LHCN-M2 (cell line): ENCODE results near the gene VCL. TPM values are rescaled to one million over a fixed set of nuclear protein-coding genes. Genes with fewer than 3 reads are reported as not detected.
A peak's percentile ranks its signal among the peaks of the same experiment; 100 is the strongest.
"Not testable (repeated sequence)": the region's sequence is repeated elsewhere in the genome, so short reads cannot be mapped to it uniquely, and the experiment has no call there.

Experiments used
- DNase-seq: peaks from one replicate; pipeline ENCODE4 v3.0.0-alpha.2; 2012; ENCODE audit warnings: low read depth
- total RNA-seq: library from RNA; depleted of rRNA; stranded (reverse); fragments of >200 nt; gene quantifications from 2 replicates; pipeline ENCODE4 v1.2.3, GENCODE V29; 2014

Gene VCL
- total RNA-seq, 1 experiment from 2014 or later, result 163 TPM

DNA sequence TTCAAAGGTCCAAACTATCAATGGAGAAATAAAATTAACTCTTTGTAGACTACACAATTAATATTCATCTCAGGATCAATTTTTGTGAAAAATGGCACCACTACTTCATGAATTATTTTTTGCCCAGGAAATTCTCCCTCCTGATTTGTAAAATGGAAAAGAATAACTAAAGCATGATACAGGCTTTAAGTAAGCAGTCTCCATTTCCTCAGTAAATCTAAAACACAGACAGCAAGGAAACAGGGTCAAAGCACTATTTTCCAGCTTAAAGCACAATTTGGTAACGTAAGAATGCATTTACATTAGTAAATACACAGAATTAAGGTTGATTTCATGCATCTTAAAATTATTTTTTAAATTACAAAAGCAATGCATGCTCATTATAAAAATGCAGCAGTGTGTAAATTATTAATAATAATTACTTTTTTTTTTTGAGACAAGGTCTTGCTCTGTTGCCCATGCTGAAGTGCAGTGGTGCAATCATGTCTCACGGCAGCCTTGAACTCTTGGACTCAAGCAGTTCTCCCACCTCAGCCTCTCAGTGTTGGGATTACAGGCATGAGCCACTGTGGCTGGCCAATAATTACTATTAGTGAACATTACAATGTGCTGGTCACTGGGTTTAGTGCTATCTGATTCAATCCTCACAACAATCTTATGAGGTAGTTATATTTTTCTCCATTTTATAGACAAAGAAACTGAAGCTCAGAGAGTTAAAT lies 26.1 kb upstream of the VCL start:
- no peak for DNase-seq

DNA sequence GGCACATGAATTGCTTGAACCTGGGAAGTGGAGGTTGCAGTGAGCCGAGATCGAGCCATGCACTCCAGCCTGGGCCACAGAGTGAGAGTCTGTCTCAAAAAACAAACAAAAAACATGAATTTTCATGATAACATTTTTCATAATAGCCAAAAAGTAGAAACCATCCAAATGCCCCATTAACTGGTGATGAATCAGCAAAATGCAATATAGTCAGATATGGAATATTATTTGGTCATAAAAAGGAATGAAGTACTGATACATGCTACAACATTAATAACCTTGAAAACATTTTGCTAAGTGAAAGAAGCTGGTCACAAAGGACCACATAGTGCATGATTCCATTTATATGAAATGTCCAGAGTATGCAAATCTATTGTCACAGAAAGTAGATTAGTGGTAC lies 24.5 kb upstream of the VCL start:
- no peak for DNase-seq

DNA sequence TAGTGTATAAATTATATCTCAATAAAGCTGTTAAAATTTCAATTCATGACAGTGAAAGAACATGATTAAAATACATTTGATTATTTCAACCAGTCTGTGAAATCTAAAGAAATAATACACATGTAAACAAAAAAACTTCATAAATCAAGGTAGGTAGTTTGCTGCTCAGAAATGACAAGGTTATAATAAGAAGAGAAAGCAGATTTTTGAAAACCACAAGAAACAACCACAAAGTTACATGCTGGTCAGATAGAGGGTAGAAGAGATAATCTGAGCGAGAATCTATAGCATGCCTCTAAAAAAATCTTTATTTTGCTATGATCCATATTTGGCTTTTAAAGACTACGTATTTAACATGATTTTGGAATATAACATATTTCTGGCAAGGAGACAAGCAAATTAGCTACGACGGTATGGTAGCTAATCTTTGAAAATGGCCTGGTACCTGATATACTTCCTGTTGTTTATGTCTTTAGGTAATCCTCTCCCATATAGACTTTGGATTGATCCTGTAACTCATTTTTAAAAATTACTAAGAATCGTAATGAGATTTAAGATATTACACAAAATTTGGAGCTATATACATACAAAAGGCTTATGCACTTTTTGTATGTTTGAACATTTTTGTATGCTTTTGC lies 23.5 kb upstream of the VCL start:
- no peak for DNase-seq

DNA sequence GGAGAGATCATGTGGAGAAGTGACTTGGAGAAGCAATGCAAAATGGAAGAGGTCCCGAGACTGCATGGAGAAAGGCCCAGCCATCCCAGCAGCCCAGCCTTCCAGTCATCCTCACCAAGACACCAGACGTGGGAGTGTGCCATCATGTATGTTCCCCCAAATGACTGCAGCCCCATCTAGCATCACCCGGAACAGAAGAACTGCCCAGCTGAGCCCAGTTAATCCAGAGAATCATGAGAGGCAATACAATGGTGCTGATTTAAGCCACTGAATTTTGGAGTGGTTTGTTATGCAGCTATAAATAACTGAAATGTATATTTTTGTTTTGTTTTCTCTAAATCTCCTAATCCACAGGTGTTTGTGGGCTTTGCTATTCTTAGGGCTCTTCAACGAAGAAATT lies 22.5 kb upstream of the VCL start:
- DNase-seq, result no peak

DNA sequence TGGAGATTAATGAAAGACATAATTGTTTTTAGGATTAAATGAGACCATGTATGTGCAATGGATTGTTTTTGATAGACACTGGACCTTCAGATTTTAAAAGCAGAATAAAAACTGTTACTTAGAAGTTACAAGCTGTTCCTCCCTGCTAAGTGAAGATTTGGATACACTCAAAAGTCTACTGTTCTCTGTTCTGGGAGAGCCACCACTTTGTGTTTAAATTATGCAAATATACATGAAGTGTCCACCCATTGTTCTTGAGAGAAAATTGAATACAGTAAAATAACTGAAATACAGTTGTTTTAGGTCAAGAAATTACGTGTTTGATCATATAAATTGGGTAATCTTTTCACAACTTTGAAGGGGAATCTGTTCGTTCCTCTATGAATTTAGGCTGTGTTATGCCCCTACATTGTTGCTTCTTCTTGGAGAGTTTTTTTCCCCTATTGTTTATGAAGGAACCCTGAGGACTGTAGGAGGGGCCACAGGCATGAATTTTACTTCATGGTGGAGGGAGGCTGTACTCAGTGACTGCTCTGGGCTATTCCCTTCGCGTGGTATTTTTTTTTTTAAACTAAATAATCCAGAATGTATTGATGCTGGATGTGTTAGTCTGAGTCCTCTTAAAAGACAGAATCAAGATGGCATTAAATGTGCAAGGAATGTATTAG lies 18.6 kb upstream of the VCL start:
- no peak for DNase-seq

GRCh38 chr10:73979809-73980433 lies 18.0 kb upstream of the VCL start:
- no peak for DNase-seq

DNA sequence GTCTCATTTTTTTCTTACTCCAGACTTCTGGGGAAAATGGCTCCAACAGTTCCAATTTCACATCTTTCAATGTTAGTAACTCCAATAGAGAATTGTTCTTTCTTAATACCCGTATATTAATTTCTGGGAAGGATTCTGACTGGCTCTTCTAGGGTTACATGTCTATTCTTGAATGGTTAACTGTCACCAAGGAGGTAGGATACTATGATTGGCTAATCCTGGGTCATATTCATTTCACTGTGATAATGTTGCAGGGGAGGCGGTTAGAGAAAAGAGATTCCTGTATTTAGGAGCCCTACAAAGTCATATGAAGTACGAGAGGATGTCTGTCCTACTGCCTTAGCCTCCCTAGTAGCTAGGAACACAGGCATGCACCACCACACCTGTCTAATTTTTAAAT lies 16.1 kb upstream of the VCL start:
- DNase-seq, result no peak

DNA sequence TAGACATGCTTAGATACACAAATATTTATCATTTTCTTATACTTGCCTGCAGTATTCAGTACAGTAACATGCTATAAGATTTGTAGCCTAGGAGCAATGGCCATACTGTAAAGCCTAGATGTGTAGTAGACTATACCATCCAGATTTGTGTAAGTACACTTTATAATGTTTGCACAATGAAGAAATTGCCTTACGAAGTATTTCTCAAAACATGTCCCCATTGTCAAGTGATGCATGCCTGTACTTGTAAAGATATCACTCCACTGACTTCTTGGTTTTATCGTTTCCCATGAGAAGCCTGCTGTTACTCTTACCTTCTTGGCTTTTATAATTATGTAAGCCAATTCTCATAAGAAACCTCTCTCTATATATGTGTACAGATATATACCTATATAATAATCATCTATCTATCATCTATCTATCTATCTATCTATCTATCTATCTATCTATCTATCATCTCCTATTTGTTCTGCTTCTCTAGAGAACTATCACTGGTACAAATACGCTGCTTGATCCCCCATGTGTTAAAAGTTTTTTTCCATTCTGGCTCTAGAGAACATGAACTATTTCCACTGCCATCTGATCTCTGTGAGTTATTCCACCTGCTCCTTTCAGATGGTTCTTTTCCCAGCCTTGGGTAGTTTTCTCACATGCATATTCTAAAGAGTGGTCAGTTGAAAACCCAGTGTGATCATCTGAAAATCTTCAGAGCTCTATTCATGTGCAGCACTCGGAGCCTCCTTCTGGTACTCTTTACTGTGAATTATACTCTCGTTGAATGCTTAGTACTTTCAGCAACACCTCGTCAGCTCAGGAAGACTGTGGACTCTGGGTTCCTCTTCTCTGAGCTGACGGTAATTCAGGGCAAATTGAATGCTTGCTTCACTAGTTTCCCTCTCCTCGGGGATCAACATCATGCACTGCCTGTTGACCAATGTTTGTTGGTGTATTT lies 14.5 kb upstream of the VCL start:
- no peak for DNase-seq

DNA sequence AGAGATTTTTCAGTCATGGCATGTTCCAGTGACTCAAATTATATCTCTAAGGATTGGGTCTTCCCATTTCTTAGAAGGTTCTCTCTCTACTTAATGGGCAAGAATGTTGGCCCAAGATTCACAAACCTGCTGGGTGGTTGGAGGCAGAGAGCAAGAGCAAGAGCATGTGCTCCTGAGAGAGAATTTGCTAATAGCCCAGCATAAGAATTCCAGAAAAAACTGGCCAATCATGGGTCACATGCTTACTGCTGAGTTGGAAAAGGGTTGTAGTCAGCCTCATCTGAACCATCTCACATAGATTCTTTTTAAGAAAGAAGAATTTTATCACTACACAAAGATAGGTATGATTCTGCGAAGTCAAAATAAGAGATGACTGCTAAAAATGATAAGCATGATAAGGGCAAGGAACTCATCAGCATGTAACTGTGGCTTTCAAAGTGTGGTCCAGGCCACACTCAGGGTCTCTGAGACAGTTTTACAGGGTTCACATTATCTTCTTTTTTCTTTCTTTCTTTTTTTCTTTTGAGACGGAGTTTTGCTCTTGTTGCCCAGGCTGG lies 8.2 kb upstream of the VCL start:
- DNase-seq, result no peak

- no peak for DNase-seq
Measured at GRCh38 chr10:73991203-73991883, 6.6 kb upstream of the VCL start.

GRCh38 chr10:73991884-73992245 lies 6.1 kb upstream of the VCL start:
- DNase-seq, result no peak

GRCh38 chr10:73992899-73993788 lies 4.8 kb upstream of the VCL start:
- DNase-seq, result no peak

- DNase-seq, result no peak
Measured at GRCh38 chr10:73995035-73995358, 2.9 kb upstream of the VCL start.

- DNase-seq, result no peak
Measured at GRCh38 chr10:73997461-73997786, 492 bp upstream of the VCL start.

DNA sequence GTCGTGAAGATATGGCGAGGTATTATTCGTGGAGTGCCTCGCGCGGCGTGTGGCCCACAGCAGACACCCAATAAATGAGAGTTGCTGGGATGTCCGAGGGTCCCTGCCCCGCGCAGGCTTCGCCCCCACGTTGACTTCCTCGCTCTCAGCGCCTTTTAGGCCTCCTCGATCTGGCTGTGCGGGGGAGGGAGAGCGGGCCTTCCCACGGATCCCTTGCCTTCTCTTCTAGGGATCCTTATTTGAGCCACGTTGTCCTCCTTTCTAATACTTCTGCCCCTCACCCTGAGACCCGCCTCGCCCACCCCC lies 660 bp downstream of the VCL start:
- DNase-seq, result no peak

- DNase-seq, result peak; percentile 86
Measured at GRCh38 chr10:73998929-73999691, 1.2 kb downstream of the VCL start.

GRCh38 chr10:73999703-74000102 lies 1.8 kb downstream of the VCL start:
- no peak for DNase-seq

- not testable (repeated sequence) for DNase-seq
Measured at GRCh38 chr10:74000244-74000643, 2.3 kb downstream of the VCL start.
